Measurements from ENCODE around the gene UBE2V1.

Gene UBE2V1

GRCh38 chr20:50100552-50100951, 12.4 kb downstream of the UBE2V1 start:
- H3K4me1 ChIP-seq (ENCODE audit: insufficient read depth, poor library complexity, severe bottlenecking): peaks cover 32% of the 10 kb centered on the region
- H3K9me3 ChIP-seq (ENCODE audit: severe bottlenecking): no peaks in the 10 kb centered on the region
- H3K27ac ChIP-seq (ENCODE audit: poor library complexity, severe bottlenecking): no peak overlapping the region
- no peak overlapping the region for H3K4me3 ChIP-seq (ENCODE audit: severe bottlenecking)
- peaks cover 82% of the 10 kb centered on the region for H3K36me3 ChIP-seq (ENCODE audit: low read depth)
- no peaks in the 10 kb centered on the region for H3K27me3 ChIP-seq (ENCODE audit: insufficient read depth, poor library complexity, severe bottlenecking)
- DNase-seq (ENCODE audit: low spot score): no peak
- no peak for TF ChIP-seq CTCF (IDR thresholded peaks at IDR 0.05; ENCODE audit: poor library complexity, severe bottlenecking)
- no peak for ATAC-seq (ENCODE audit: low read depth)

- Histone ChIP-seq H3K27ac (ENCODE audit: poor library complexity, severe bottlenecking) (no peak overlapping the region), H3K9me3 (ENCODE audit: severe bottlenecking) (no peaks in the 10 kb centered on the region), H3K27me3 (ENCODE audit: insufficient read depth, poor library complexity, severe bottlenecking) (no peaks in the 10 kb centered on the region), H3K36me3 (ENCODE audit: low read depth) (peaks cover 84% of the 10 kb centered on the region), H3K4me3 (ENCODE audit: severe bottlenecking) (no peak overlapping the region), H3K4me1 (ENCODE audit: insufficient read depth, poor library complexity, severe bottlenecking) (peaks cover 28% of the 10 kb centered on the region)
- ATAC-seq (ENCODE audit: low read depth) (no peak), DNase-seq (ENCODE audit: low spot score) (peak; percentile 52)
- no peak for TF ChIP-seq CTCF (IDR thresholded peaks at IDR 0.05; ENCODE audit: poor library complexity, severe bottlenecking)
Measured at GRCh38 chr20:50099565-50099991, 13.4 kb downstream of the UBE2V1 start.

GRCh38 chr20:50099113-50099512, 13.8 kb downstream of the UBE2V1 start:
- ATAC-seq (ENCODE audit: low read depth) (no peak), DNase-seq (ENCODE audit: low spot score) (no peak)
- Histone ChIP-seq H3K27me3 (ENCODE audit: insufficient read depth, poor library complexity, severe bottlenecking) (no peaks in the 10 kb centered on the region), H3K9me3 (ENCODE audit: severe bottlenecking) (no peaks in the 10 kb centered on the region), H3K27ac (ENCODE audit: poor library complexity, severe bottlenecking) (no peak overlapping the region), H3K4me3 (ENCODE audit: severe bottlenecking) (no peak overlapping the region), H3K36me3 (ENCODE audit: low read depth) (peaks cover 88% of the 10 kb centered on the region), H3K4me1 (ENCODE audit: insufficient read depth, poor library complexity, severe bottlenecking) (peaks cover 27% of the 10 kb centered on the region)
- no peak for TF ChIP-seq CTCF (IDR thresholded peaks at IDR 0.05; ENCODE audit: poor library complexity, severe bottlenecking)

- H3K4me1 ChIP-seq (ENCODE audit: insufficient read depth, poor library complexity, severe bottlenecking): peaks cover 18% of the 10 kb centered on the region
Measured at GRCh38 chr20:50098259-50098658, 14.7 kb downstream of the UBE2V1 start.

More at GRCh38 chr20:50098259-50098658, 14.7 kb downstream of the UBE2V1 start:
- no peak for TF ChIP-seq CTCF (IDR thresholded peaks at IDR 0.05; ENCODE audit: poor library complexity, severe bottlenecking)
- Histone ChIP-seq H3K27ac (ENCODE audit: poor library complexity, severe bottlenecking) (no peak overlapping the region), H3K4me3 (ENCODE audit: severe bottlenecking) (no peak overlapping the region), H3K36me3 (ENCODE audit: low read depth) (peaks cover 91% of the 10 kb centered on the region), H3K9me3 (ENCODE audit: severe bottlenecking) (no peaks in the 10 kb centered on the region), H3K27me3 (ENCODE audit: insufficient read depth, poor library complexity, severe bottlenecking) (no peaks in the 10 kb centered on the region)
- ATAC-seq (ENCODE audit: low read depth) (no peak), DNase-seq (ENCODE audit: low spot score) (no peak)
